IMR-90 (cell line): ENCODE data around the gene TEX2. TPM values are rescaled to one million over a fixed set of nuclear protein-coding genes. Genes with fewer than 3 reads are reported as not detected.

ENCODE experiments used
- ATAC-seq: fragments of 200-7000 bp; cut with Tn5 transposase; 2 replicates; pipeline ENCODE4 v1.9.1; 2020; ENCODE audit warnings: low read depth, mild to moderate bottlenecking, moderate library complexity
- BruUV-seq: library from RNA; stranded (reverse); fragments of 400-500 nt; replicated peaks from 2 replicates; lab custom pipeline; 2021; lab: Mats Ljungman, UMichigan
- CTCF ChIA-PET: fragments of 300-600 bp; formaldehyde crosslinking; extraction: SDS; loops from one replicate; lab custom pipeline; 2021; ENCODE audit warnings: antibody characterized with exemption; lab: Yijun Ruan, JAX
- POLR2A ChIA-PET: fragments of 300-600 bp; sonication (Branson Sonifier 250); formaldehyde crosslinking; loops from one replicate; lab custom pipeline; 2022; ENCODE audit warnings: antibody characterized with exemption; ENCODE audit not compliant: unreplicated experiment; lab: Charles Lee
- DNase-seq: peaks from one replicate; pipeline ENCODE4 v3.0.0; 2013
- H2AFZ ChIP-seq: replicated peaks from 2 replicates; pipeline ENCODE3; 2013; ENCODE audit warnings: low read length, mild to moderate bottlenecking; ENCODE audit not compliant: poor library complexity
- H2AK5ac ChIP-seq: 2 replicates; pipeline ENCODE4 v1.6.1; 2013; ENCODE audit warnings: low read depth, low read length, inconsistent platforms
- H2AK9ac ChIP-seq: replicated peaks from 2 replicates; pipeline ENCODE3; 2013; ENCODE audit warnings: mild to moderate bottlenecking, low read depth, low read length, moderate library complexity; ENCODE audit not compliant: poor library complexity
- H2BK120ac ChIP-seq: 2 replicates; pipeline ENCODE4 v1.6.1; 2013; ENCODE audit warnings: low read depth, low read length, inconsistent platforms
- H2BK15ac ChIP-seq: 3 replicates; pipeline ENCODE4 v1.6.1; 2013; ENCODE audit warnings: low read depth, low read length, inconsistent platforms
- H2BK20ac ChIP-seq: 2 replicates; pipeline ENCODE4 v1.6.1; 2013; ENCODE audit warnings: low read depth, mild to moderate bottlenecking, inconsistent platforms, low read length, moderate library complexity
- H2BK5ac ChIP-seq: 2 replicates; pipeline ENCODE4 v1.6.1; 2013; ENCODE audit warnings: mild to moderate bottlenecking, low read depth, low read length, inconsistent platforms; ENCODE audit not compliant: poor library complexity, severe bottlenecking
- H3K14ac ChIP-seq: replicated peaks from 2 replicates; pipeline ENCODE4 v1.6.1; 2013; ENCODE audit warnings: low read depth, low read length, inconsistent platforms
- H3K18ac ChIP-seq: 2 replicates; pipeline ENCODE4 v1.6.1; 2013; ENCODE audit warnings: low read depth, low read length, control low read depth
- H3K23ac ChIP-seq: 2 replicates; pipeline ENCODE4 v1.6.1; 2013; ENCODE audit warnings: low read depth, low read length, inconsistent platforms
- H3K27ac ChIP-seq: 2 replicates; pipeline ENCODE4 v1.5.1; 2013; ENCODE audit warnings: mild to moderate bottlenecking, control low read depth, low read length; ENCODE audit not compliant: insufficient read depth
- H3K27me3 ChIP-seq: 2 replicates; pipeline ENCODE4 v1.6.1; 2013; ENCODE audit warnings: low read length; ENCODE audit not compliant: control insufficient read depth, insufficient read depth
- H3K36me3 ChIP-seq: 2 replicates; pipeline ENCODE4 v1.6.1; 2013; ENCODE audit warnings: low read length, mixed read lengths; ENCODE audit not compliant: control insufficient read depth, insufficient read depth
- H3K4ac ChIP-seq: 2 replicates; pipeline ENCODE4 v1.6.1; 2013; ENCODE audit warnings: low read depth, low read length, inconsistent platforms
- H3K4me1 ChIP-seq: 2 replicates; pipeline ENCODE4 v1.6.1; 2013; ENCODE audit warnings: low read length, mixed read lengths; ENCODE audit not compliant: control insufficient read depth, insufficient read depth
- H3K4me2 ChIP-seq: 2 replicates; pipeline ENCODE4 v1.6.1; 2013; ENCODE audit warnings: low read depth, mild to moderate bottlenecking, control low read depth, low read length, moderate library complexity
- H3K4me3 ChIP-seq: 2 replicates; pipeline ENCODE4 v1.5.1; 2013; ENCODE audit warnings: low read depth, mild to moderate bottlenecking, control low read depth, low read length, moderate library complexity; ENCODE audit not compliant: insufficient read depth
- H3K56ac ChIP-seq: 2 replicates; pipeline ENCODE4 v1.6.1; 2013; ENCODE audit warnings: low read length, inconsistent platforms; ENCODE audit not compliant: insufficient read depth; ENCODE audit errors: extremely low read depth
- H3K79me1 ChIP-seq, 2 experiments: 2 replicates each; pipeline ENCODE4 v1.6.1; 2013; ENCODE audit warnings: low read length in 2 of 2, inconsistent platforms in 1 of 2, low read depth in 1 of 2
- H3K9ac ChIP-seq: 2 replicates; pipeline ENCODE4 v1.6.1; 2013; ENCODE audit warnings: low read depth, low read length, control low read depth
- H3K9me1 ChIP-seq: 2 replicates; pipeline ENCODE4 v1.6.1; 2013; ENCODE audit warnings: low read length, inconsistent platforms; ENCODE audit not compliant: insufficient read depth
- H3K9me3 ChIP-seq: 2 replicates; pipeline ENCODE4 v1.6.1; 2013; ENCODE audit warnings: low read length; ENCODE audit not compliant: control insufficient read depth, insufficient read depth
- H4K20me1 ChIP-seq: 2 replicates; pipeline ENCODE4 v1.6.1; 2013; ENCODE audit warnings: low read length, inconsistent platforms; ENCODE audit not compliant: insufficient read depth
- H4K5ac ChIP-seq: 2 replicates; pipeline ENCODE4 v1.6.1; 2013; ENCODE audit warnings: mild to moderate bottlenecking, low read depth, low read length, control low read depth
- H4K8ac ChIP-seq, 2 experiments: 2 replicates each; pipeline ENCODE4 v1.6.1; 2013; ENCODE audit warnings: low read depth in 2 of 2, low read length in 2 of 2, control low read depth in 1 of 2, inconsistent platforms in 1 of 2
- H4K91ac ChIP-seq: 2 replicates; pipeline ENCODE4 v1.6.1; 2013; ENCODE audit warnings: low read depth, low read length, inconsistent platforms; ENCODE audit not compliant: insufficient read depth
- BHLHE40 ChIP-seq: fragments of 150-350 bp; IDR thresholded peaks from 2 replicates; pipeline ENCODE4 v1.6.1; 2016; ENCODE audit warnings: mild to moderate bottlenecking, low read depth, low read length
- CEBPB ChIP-seq: IDR thresholded peaks from 2 replicates; pipeline ENCODE4 v1.6.1; 2012; ENCODE audit warnings: low read depth, low read length, improper control_type of control experiment
- CHD1 ChIP-seq: IDR thresholded peaks from 2 replicates; pipeline ENCODE4 v1.6.1; 2012; ENCODE audit warnings: low read depth, low read length, improper control_type of control experiment
- CTCF ChIP-seq: conservative IDR thresholded peaks from 2 replicates; pipeline ENCODE4 v1.5.1; 2012; ENCODE audit warnings: mild to moderate bottlenecking, low read depth, low read length, improper control_type of control experiment
- FOS ChIP-seq: fragments of 150-350 bp; IDR thresholded peaks from 2 replicates; pipeline ENCODE4 v1.6.1; 2016; ENCODE audit warnings: low read depth, low read length
- MAFK ChIP-seq: IDR thresholded peaks from 2 replicates; pipeline ENCODE4 v1.6.1; 2012; ENCODE audit warnings: low read depth, low read length, improper control_type of control experiment
- MAZ ChIP-seq: IDR thresholded peaks from 2 replicates; pipeline ENCODE4 v1.6.1; 2012; ENCODE audit warnings: low read depth, mild to moderate bottlenecking, low read length, improper control_type of control experiment, moderate library complexity, borderline replicate concordance
- NFE2L2 ChIP-seq: fragments of 150-350 bp; IDR thresholded peaks from 2 replicates; pipeline ENCODE4 v1.6.1; 2016; ENCODE audit warnings: low read depth, mild to moderate bottlenecking, low read length
- POLR2A ChIP-seq: IDR thresholded peaks from 2 replicates; pipeline ENCODE4 v1.6.1; 2012; ENCODE audit warnings: mild to moderate bottlenecking, low read depth, low read length
- RAD21 ChIP-seq: IDR thresholded peaks from 2 replicates; pipeline ENCODE4 v1.6.1; 2012; ENCODE audit warnings: low read length, improper control_type of control experiment
- RCOR1 ChIP-seq: IDR thresholded peaks from 2 replicates; pipeline ENCODE4 v1.6.1; 2012; ENCODE audit warnings: mild to moderate bottlenecking, low read length, improper control_type of control experiment; ENCODE audit not compliant: insufficient replicate concordance
- RFX5 ChIP-seq: IDR thresholded peaks from 2 replicates; pipeline ENCODE4 v1.8.0; 2012; ENCODE audit warnings: low read depth, mild to moderate bottlenecking, low read length, moderate library complexity
- SMC3 ChIP-seq: fragments of 150-350 bp; IDR thresholded peaks from 2 replicates; pipeline ENCODE4 v1.6.1; 2016; ENCODE audit warnings: low read depth, mild to moderate bottlenecking, antibody characterized with exemption, low read length, moderate library complexity
- whole genome bisulfite sequencing, 2 experiments: methylation state at CpG; one replicate each; pipeline versions ENCODE4 v1.1.5 to v1.1.7; 2013; ENCODE audit warnings: missing lambda C conversion rate in 2 of 2; ENCODE audit not compliant: insufficient read length in 1 of 2; ENCODE audit errors: extremely low coverage in 2 of 2; 5-methylcytosine and 5-hydroxymethylcytosine counted together
- dilution Hi-C: fragments of 300-500 bp; cut with HindIII; formaldehyde crosslinking; loops from one replicate; pipeline ENCODE4 v1.14.3; 2018; ENCODE audit warnings: low sequenced_read_pairs; ENCODE audit not compliant: unreplicated experiment
- in situ Hi-C: fragments of 300-500 bp; cut with MboI; formaldehyde crosslinking; loops from 3 replicates; pipeline ENCODE4 v1.14.3; 2019; ENCODE audit warnings: low sequenced_read_pairs, inconsistent platforms, mixed read lengths
- intact Hi-C: fragments of 100-400 bp; cut with micrococcal nuclease; formaldehyde crosslinking; loops from 2 replicates; pipeline ENCODE4 v1.10.0; 2022
- polyA plus RNA-seq, 3 experiments: library from polyadenylated mRNA; depleted of rRNA; stranded (reverse); fragments of >200 nt; gene quantifications; 2 replicates each; pipeline ENCODE4 v1.2.3, GENCODE V29; 2012; ENCODE audit warnings: low replicate concordance in 1 of 3
- total RNA-seq: library from RNA; depleted of rRNA; stranded (reverse); fragments of >200 nt; gene quantifications from 2 replicates; pipeline ENCODE4 v1.2.3, GENCODE V29; 2012
- TF ChIP-seq, protein P1 (sequence below): fragments of 150-350 bp; IDR thresholded peaks from 2 replicates; pipeline ENCODE4 v1.6.1; 2016; ENCODE audit warnings: low read depth, mild to moderate bottlenecking, low read length, moderate library complexity, borderline replicate concordance

Gene TEX2
- total and polyA plus RNA-seq, 2 of the 4 experiments (the other 2 are of a cell fraction): 18.2 to 21.9 TPM

- dilution Hi-C loops (no loop called here), in situ Hi-C loops (no loop called here), intact Hi-C loops (no loop called here)
- Histone ChIP-seq H2BK120ac (no peak overlapping the region), H3K79me1 (no peaks in the 10 kb centered on the region; a peak in 1 of 4 replicates), H2BK5ac (no peak overlapping the region), H3K4me2 (no peak overlapping the region), H3K18ac (no peak overlapping the region), H3K56ac (no peak overlapping the region), H3K27ac (no peak overlapping the region), H3K4ac (no peak overlapping the region), H2AK9ac (no peak overlapping the region), H3K36me3 (peaks cover 2% of the 10 kb centered on the region), H4K20me1 (no peaks in the 10 kb centered on the region), H3K4me1 (no peaks in the 10 kb centered on the region), H4K5ac (no peak overlapping the region), H3K9me1 (peaks cover 11% of the 10 kb centered on the region; the same call in 1 of the 2 replicates), H2AK5ac (no peak overlapping the region), H3K4me3 (no peak overlapping the region), H2BK15ac (no peak overlapping the region; the same call in 2 of the 3 replicates), H3K9me3 (no peaks in the 10 kb centered on the region), H4K8ac (no peak overlapping the region), H3K23ac (no peak overlapping the region), H4K91ac (no peak overlapping the region), H3K9ac (no peak overlapping the region), H3K14ac (no peak overlapping the region), H3K27me3 (no peaks in the 10 kb centered on the region), H2BK20ac (no peak overlapping the region), H2AFZ (no peak overlapping the region)
- POLR2A ChIA-PET: no interaction called here
- ATAC-seq (no peak), DNase-seq (no peak)
- TF ChIP-seq CTCF (no peak), CEBPB (no peak), NFE2L2 (no peak), RFX5 (no peak), CHD1 (no peak), BHLHE40 (no peak), FOS (no peak), RAD21 (no peak), POLR2A (no peak), MAZ (no peak), RCOR1 (no peak), MAFK (no peak), SMC3 (no peak)
- TF ChIP-seq, protein P1, sequence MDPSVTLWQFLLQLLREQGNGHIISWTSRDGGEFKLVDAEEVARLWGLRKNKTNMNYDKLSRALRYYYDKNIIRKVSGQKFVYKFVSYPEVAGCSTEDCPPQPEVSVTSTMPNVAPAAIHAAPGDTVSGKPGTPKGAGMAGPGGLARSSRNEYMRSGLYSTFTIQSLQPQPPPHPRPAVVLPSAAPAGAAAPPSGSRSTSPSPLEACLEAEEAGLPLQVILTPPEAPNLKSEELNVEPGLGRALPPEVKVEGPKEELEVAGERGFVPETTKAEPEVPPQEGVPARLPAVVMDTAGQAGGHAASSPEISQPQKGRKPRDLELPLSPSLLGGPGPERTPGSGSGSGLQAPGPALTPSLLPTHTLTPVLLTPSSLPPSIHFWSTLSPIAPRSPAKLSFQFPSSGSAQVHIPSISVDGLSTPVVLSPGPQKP: no peak
- BruUV-seq: no TSS peak
- no CpG with 5 or more reads among the region's 6 CpGs for WGBS, 2 experiments
- CTCF ChIA-PET: no interaction called here
Observed at GRCh38 chr17:64164596-64165285, 98.3 kb downstream of the TEX2 start.
